ENCODE measurements around the gene MTAP.
"Not testable (repeated sequence)": the region's sequence is repeated elsewhere in the genome, so short reads cannot be mapped to it uniquely, and the experiment has no call there.

The MTAP gene

GRCh38 chr9:21919377-21920362 is 117.2 kb downstream of the MTAP start:
- peak; percentile 47 for DNase-seq (ENCODE audit: low read depth, low spot score)

GRCh38 chr9:21923694-21924093 is 121.3 kb downstream of the MTAP start:
- DNase-seq (ENCODE audit: low read depth, low spot score), result no peak

- DNase-seq (ENCODE audit: low read depth, low spot score), result no peak
These were observed 125.3 kb downstream of the MTAP start for GRCh38 chr9:21927752-21928151.

- DNase-seq (ENCODE audit: low read depth, low spot score), result no peak
These were observed 129.0 kb downstream of the MTAP start for GRCh38 chr9:21931428-21931827.

GRCh38 chr9:21933281-21933680 is 130.8 kb downstream of the MTAP start:
- peak; percentile 8 for DNase-seq (ENCODE audit: low read depth, low spot score)

- peak; percentile 7 for DNase-seq (ENCODE audit: low read depth, low spot score)
These were observed 131.4 kb downstream of the MTAP start for GRCh38 chr9:21933865-21934264.

GRCh38 chr9:21935631-21936030 is 133.2 kb downstream of the MTAP start:
- DNase-seq (ENCODE audit: low read depth, low spot score), result no peak

GRCh38 chr9:21936161-21936560 is 133.7 kb downstream of the MTAP start:
- DNase-seq (ENCODE audit: low read depth, low spot score), result peak; percentile 15

- no peak for DNase-seq (ENCODE audit: low read depth, low spot score)
These were observed 139.0 kb downstream of the MTAP start for GRCh38 chr9:21941337-21941995.

GRCh38 chr9:21943464-21943863 is 141.0 kb downstream of the MTAP start:
- no peak for DNase-seq (ENCODE audit: low read depth, low spot score)

GRCh38 chr9:21945606-21946005 is 143.2 kb downstream of the MTAP start:
- no peak for DNase-seq (ENCODE audit: low read depth, low spot score)

GRCh38 chr9:21958833-21959232 is 156.4 kb downstream of the MTAP start:
- no peak for DNase-seq (ENCODE audit: low read depth, low spot score)

- not testable (repeated sequence) for DNase-seq (ENCODE audit: low read depth, low spot score)
These were observed 156.8 kb downstream of the MTAP start for GRCh38 chr9:21959268-21959667.

- DNase-seq (ENCODE audit: low read depth, low spot score), result no peak
These were observed 159.1 kb downstream of the MTAP start for GRCh38 chr9:21961569-21961968.

- peak; percentile 72 for DNase-seq (ENCODE audit: low read depth, low spot score)
These were observed 162.5 kb downstream of the MTAP start for GRCh38 chr9:21964925-21965385.

- DNase-seq (ENCODE audit: low read depth, low spot score), result peak; percentile 91
These were observed 163.0 kb downstream of the MTAP start for GRCh38 chr9:21965401-21965951.

- peak; percentile 12 for DNase-seq (ENCODE audit: low read depth, low spot score)
These were observed 163.9 kb downstream of the MTAP start for GRCh38 chr9:21966140-21966851.

- DNase-seq (ENCODE audit: low read depth, low spot score), result peak; percentile 9
These were observed 164.7 kb downstream of the MTAP start for GRCh38 chr9:21967169-21967568.

GRCh38 chr9:21967702-21968101 is 165.3 kb downstream of the MTAP start:
- peak; percentile 15 for DNase-seq (ENCODE audit: low read depth, low spot score)

- peak; percentile 65 for DNase-seq (ENCODE audit: low read depth, low spot score)
These were observed 166.0 kb downstream of the MTAP start for GRCh38 chr9:21968331-21969010.
